HG03442 (cell line): ENCODE data around the gene NOC2L.

ENCODE experiments used
- ATAC-seq: cut with Tn5 transposase; IDR thresholded peaks from one replicate; pipeline ENCODE4 v1.9.1; 2021; ENCODE audit warnings: mild to moderate bottlenecking, moderate library complexity; ENCODE audit not compliant: unreplicated experiment

The NOC2L gene

DNA sequence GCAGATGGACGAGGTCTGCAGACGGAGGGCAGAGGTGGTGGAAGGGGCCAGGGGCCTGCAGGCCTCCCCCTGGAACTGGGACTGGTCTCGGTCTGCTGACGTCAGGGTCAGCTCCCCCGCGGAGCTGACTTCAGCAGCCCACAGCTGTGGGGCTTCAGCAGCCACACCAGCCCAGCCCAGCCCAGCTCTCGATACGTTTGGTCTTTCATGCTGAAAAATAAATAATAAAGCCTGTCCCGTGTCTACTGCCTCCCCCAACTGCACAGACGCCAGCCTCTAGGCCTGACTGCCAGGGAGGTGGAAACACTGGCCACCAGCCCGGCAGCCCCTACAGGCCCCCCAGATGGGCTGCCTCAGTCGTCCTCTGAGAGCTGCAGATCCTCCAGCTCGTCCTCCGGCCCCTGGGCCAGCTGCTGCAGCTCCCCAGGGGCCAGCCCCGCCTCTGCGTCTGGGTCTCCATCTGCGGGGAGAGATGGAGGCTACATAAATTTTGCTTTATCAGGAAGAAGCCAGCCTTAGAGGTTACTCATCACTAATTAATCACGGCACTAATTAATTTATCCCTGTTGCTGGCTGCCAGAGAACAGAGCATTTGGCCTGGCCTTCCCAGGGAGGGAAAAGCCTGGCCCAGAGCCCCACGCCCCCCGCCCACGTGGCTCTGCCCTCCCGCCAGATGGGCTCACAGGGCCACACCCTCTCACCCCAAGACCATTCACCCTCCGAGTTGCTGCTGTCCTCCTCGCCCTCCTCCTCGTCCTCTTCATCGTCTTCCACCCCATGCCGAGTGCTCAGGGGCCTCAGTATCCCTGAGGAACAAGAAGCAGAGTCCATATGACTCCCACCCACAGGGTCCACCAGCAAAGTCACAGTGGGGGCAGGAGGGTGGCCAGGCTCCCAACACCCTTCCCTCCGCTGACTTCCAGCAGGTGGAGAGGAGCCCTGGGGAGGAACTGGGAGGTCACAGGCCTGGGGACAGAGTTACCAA, 14.4 kb downstream of the NOC2L start:
- no peak for ATAC-seq

DNA sequence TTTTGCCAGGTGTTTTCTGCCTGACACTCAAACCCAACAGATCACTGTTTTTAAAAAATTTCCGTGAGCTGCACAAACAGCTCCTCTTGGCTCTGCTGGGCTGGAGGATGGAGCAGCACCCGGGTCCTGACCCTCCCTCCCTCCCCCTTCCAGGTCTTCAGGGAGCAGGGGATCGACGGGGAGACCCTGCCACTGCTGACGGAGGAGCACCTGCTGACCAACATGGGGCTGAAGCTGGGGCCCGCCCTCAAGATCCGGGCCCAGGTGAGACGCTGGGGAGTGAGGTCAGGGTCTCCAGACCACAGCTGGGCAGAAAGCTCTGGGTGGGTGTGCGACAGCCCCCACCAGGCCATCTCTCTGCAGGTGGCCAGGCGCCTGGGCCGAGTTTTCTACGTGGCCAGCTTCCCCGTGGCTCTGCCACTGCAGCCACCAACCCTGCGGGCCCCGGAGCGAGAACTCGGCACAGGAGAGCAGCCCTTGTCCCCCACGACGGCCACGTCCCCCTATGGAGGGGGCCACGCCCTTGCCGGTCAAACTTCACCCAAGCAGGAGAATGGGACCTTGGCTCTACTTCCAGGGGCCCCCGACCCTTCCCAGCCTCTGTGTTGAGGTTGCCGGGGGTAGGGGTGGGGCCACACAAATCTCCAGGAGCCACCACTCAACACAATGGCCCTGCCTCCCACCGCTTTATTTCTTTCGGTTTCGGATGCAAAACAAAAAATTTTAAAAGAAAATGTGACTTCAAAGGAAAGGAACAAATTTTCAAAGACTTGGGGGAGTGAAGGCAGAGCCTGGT, 15.3 kb downstream of the NOC2L start:
- no peak for ATAC-seq

DNA sequence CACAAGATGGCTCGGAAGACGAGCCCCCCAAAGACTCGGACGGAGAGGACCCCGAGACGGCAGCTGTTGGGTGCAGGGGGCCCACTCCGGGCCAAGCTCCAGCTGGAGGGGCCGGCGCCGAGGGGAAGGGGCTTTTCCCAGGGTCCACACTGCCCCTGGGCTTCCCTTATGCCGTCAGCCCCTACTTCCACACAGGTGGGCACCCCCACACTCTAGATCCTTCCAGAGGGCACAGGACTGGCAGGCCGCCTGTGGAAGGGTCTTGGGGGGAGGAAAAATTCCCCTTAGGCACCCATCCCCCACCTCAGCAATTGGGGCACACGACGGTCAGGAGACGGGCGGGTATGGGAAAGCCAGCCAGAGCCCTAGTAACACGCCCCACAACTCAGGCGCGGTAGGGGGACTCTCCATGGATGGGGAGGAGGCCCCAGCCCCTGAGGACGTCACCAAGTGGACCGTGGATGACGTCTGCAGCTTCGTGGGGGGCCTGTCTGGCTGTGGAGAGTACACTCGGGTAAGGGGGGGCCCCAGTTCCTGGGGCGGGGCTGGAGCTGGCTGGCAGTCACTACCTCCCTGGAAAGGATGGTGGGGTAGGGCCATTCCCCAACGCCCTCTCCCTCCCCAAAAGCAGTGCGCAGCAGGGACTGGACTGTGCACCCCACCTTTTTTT, 16.1 kb downstream of the NOC2L start:
- no peak for ATAC-seq

GRCh38 chr1:942411-942821, 16.6 kb downstream of the NOC2L start:
- no peak for ATAC-seq

- ATAC-seq, result no peak
Observed at GRCh38 chr1:941588-942383, 17.3 kb downstream of the NOC2L start.

- no peak for ATAC-seq
Observed at GRCh38 chr1:941015-941587, 18.0 kb downstream of the NOC2L start.

DNA sequence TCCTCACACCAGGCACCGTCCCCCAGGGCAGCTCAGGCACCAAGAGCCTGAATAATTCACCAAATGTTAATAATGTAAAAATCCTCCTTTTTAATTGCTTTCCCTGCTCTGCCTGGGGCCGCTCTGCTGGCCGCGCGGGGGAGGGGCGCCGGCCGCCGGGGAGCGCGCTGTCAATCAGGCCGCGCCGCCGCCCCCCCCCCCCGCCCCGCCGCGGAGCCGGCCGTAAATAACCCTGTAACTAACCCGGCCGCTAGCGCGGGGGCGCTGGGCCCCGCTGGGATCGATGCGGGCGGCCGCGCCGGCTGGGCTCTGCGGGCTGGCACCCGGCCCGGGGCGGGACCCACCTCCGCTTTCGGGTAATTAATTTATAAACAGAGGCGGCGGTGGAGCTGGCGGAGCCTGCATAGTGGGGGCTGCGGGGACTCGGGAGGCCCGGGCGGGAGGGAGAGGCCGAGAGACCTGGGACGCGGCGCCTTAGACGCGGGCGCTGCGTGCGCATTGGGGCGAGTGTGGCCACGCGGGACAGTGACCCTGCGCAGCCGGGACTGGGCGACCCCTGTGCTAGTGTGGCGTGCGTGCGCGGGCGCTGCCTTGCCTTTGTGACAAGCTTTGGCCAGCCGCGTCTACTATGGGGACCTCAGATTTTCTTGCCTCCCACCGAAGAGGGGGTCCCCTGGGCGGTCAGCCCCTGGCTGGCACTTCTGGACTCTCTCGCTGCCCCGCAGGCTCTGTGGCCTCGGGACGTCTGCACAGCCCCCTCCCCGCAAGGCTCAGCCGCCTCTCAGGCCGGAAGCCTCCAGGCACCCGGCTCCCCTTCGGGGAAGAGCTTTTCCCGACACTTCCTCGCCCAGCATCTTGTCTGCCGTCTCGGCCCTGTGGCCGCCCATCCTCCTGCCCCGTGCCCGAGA, 18.7 kb downstream of the NOC2L start:
- ATAC-seq, result no peak

DNA sequence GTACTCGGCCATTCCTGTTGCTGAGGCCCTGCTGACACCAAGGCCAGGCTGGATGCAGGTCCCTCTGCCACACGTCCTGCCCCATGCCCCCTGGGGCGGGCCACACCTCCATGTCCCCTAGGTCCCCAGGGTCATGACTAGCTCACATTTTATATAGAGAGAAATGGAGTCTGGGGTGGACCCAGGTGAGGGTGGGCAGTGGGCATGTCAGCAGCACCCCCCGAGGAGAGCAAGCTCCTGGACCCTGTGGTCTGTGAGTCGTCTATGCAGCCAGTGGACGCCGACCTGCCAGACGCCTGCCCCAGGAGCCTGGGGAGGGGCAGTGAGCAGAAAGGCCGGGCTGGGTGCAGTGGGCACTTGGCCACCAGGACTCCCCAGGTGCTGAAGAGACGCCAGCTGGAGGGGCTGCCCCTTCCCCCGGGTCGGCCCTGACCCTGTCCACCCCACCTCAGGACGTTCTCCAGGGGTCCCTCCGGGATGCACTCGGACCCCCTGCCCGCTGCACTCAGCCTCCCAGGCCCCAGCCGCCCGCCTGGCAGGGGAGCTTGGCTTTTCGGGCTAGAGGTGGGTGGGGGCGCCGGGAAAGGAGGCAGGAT, 19.4 kb downstream of the NOC2L start:
- no peak for ATAC-seq

GRCh38 chr1:938711-939489, 20.2 kb downstream of the NOC2L start:
- ATAC-seq, result no peak

- no peak for ATAC-seq
Observed at GRCh38 chr1:938088-938683, 20.9 kb downstream of the NOC2L start.

DNA sequence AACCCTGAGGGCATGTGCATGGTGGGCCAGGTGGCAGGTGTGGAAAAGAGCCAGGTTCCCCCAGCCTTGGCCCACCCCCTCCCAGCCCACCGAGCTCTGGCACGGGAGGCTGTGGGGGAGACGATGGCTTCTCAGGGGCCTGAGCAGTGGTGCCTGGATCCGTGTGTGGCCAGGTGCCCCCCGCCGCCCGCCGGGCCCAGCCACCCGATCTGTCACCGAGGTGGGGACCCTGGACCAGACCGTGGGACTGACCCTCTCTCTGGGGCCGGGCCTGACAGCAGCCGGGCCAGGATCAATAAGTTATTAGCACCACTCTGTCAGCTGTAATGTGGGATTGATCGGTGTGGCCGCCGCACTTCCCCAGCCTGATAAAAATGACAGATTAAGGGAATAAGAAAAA, 21.5 kb downstream of the NOC2L start:
- ATAC-seq, result no peak

DNA sequence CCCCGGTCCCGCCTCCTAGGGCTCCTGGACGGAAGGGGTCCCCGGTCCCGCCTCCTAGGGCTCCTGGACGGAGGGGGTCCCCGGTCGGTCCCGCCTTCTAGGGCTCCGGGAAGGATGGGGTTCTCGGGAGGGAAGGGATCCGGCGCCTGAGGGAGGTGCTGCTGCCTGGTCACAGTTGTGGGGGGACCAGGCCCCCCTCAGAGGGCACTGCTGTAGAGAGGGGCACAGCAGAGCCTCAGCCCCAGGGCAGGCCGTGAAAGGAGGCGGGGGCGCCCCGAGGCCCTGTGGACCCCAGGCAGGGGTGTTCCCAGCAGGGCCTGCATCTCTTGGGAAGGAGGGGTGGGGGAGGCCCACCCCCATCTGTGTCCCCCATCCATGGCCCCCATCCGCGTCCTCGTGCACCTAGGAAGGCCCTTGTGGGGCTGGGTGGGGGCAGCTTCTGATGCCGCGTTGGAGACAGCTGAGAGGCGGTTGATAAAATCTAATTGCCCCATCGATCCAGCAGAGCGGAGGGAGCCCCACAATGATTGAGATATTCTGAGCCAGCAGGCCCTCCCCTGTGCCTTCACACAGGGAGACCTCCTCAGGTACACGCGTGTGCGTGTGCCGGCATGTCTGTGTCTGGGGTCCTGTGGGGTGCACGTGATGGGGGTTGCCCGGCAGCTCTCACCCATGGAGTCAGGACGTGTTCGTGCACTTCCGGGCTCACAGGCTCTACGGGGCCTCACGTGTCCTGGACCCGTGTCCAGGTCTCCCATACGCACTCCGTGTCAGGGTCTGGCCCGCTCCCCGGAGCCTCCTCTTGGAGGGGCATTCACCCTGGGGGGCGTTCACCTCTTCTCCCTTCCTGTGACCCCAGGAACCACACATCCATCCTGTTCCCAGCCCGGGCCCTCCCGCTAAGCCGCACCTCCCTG, 22.4 kb downstream of the NOC2L start:
- no peak for ATAC-seq

GRCh38 chr1:935751-936231, 23.3 kb downstream of the NOC2L start:
- ATAC-seq, result no peak

- no peak for ATAC-seq
Observed at GRCh38 chr1:934991-935750, 23.9 kb downstream of the NOC2L start.

GRCh38 chr1:933603-933940, 25.5 kb downstream of the NOC2L start:
- ATAC-seq, result no peak
